GM12891 (cell line): ENCODE measurements around the gene FANCE.

Experiments used
- DNase-seq: peaks from one replicate; pipeline ENCODE4 v3.0.0; 2011; ENCODE audit warnings: low spot score; ENCODE audit not compliant: insufficient read length
- FAIRE-seq: peaks from 2 replicates; lab custom pipeline; 2011; peaks lifted over from hg19 to GRCh38; lab: Jason Lieb, UNC
- PAX5 ChIP-seq: IDR thresholded peaks from 2 replicates; pipeline ENCODE4 v1.6.1; 2011; ENCODE audit warnings: low read length, moderate library complexity, mild to moderate bottlenecking; ENCODE audit not compliant: insufficient read depth, severe bottlenecking
- POLR2A ChIP-seq: IDR thresholded peaks from 2 replicates; pipeline ENCODE4 v1.6.1; 2011; ENCODE audit warnings: low read depth, low read length, control low read depth
- POLR2AphosphoS5 ChIP-seq: IDR thresholded peaks from 2 replicates; pipeline ENCODE4 v1.6.1; 2011; ENCODE audit warnings: low read depth, low read length, control low read depth
- POU2F2 ChIP-seq: IDR thresholded peaks from 2 replicates; pipeline ENCODE4 v1.6.1; 2011; ENCODE audit warnings: low read depth, mild to moderate bottlenecking, control low read depth, low read length, moderate library complexity
- SPI1 ChIP-seq: IDR thresholded peaks from 2 replicates; pipeline ENCODE4 v1.6.1; 2011; ENCODE audit warnings: low read depth, low read length, control low read depth
- TAF1 ChIP-seq: IDR thresholded peaks from 2 replicates; pipeline ENCODE4 v1.6.1; 2011; ENCODE audit warnings: low read depth, low read length, control low read depth

The FANCE gene

DNA sequence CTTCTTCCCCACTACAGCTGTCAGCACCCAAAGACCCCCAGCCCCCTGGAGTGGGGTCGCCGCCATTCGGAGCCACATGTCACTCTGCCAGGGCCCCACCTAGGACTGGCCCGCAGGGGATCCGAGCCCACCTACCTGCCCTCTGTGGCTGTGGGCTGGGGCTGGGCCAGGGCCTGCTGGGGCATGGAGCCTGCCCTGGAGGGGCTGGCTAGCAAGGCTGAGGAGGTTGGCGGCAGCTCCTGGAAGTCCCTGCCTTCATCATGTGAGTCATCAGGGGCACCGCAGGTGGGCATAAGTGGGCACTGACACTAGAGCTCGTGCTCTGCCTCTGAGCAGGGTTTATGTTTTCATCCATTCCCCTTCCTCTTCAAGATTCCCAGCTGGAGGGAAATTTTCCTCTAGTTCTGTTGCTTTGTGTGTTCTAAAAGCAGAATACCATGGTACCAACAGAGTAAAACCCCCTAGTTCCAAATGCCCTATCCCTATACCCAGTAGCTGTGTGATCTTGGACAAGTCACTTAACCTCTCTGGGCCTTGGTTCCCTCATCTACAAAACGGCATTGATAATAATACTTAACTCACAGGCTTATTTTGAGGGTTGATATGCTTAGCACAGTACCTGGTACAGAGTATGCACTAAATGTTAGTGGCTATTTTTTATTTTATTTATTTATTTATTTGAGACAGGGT lies 8.7 kb upstream of the FANCE start:
- TF ChIP-seq TAF1 = no peak
- TF ChIP-seq POU2F2 = no peak
- no peak for TF ChIP-seq POLR2AphosphoS5
- TF ChIP-seq SPI1 = no peak
- TF ChIP-seq POLR2A = no peak
- no peak for TF ChIP-seq PAX5
- FAIRE-seq (no peak), DNase-seq (no peak)

DNA sequence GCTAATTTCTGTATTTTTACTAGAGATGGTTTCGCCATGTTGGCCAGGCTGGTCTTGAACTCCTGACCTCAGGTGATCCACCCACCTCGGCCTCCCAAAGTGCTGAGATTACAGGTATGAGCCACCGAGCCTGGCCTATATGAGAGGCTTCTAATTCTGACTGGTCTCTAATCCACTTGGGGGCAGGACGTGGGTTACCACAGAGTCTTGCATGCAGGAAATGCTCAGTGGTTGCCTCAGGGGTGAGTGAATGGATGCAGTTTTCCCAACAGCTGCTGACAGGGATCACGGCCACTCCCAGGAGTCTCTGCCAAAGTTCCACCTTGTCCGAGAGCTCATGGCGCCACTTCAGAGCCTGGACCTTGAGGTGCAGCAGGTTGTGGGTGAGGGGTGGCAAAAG lies 6.4 kb upstream of the FANCE start:
- no peak for DNase-seq
- FAIRE-seq = no peak
- TF ChIP-seq POU2F2 (no peak), TAF1 (no peak), SPI1 (no peak), POLR2A (no peak), POLR2AphosphoS5 (no peak), PAX5 (no peak)

DNA sequence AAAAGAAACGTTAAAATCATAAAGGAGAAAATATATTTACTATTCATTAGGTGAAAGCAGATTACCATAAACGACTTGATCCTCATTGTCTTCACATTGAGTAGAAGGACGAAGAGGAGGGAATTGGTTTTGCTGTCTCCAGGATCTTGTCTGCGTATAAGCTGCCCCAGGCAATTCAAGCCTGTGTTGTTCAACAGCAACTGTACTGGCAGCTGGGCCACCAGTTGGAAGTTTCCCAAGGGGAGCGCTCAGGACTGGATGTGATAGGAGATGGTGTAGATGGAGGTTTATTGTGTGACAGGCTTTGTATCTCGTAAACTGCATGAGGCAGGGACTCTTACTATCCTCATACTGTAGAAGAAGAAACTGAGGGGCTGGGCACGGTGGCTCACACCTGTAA lies 3.9 kb upstream of the FANCE start:
- DNase-seq (no peak), FAIRE-seq (no peak)
- TF ChIP-seq PAX5 = no peak
- TF ChIP-seq SPI1 = no peak
- TF ChIP-seq TAF1 = no peak
- TF ChIP-seq POLR2AphosphoS5 = no peak
- no peak for TF ChIP-seq POU2F2
- TF ChIP-seq POLR2A = no peak

DNA sequence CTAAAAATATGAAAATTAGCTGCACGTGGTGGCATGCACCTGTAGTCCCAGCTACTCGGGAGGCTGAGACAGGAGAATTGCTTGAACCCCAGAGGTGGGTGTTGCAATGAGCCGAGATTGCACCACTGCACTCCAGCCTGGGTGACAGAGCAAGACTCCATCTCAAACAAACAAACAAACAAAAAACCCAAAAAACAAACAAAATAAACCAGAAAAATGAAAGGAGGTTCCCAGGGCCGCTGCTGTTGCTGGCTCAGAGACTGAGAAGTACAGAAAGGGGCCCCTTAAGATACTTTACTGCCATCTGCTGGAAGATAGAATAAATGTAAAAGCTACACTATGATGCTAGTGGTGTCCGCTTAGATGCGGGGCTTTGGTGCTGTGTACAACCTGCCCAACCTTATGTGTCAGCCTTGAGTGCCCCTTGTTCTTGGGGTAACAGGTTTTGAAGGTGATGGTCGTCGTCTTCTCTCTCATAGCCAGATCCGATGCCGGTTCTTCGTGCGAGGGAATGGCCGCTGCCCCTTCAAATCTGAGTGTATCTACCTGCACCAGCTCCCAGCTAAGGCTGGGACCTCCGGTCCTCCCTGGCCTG lies 2.8 kb upstream of the FANCE start:
- peak; percentile 40 for FAIRE-seq
- no peak for TF ChIP-seq POLR2AphosphoS5
- no peak for TF ChIP-seq TAF1
- TF ChIP-seq POLR2A = no peak
- TF ChIP-seq POU2F2 = no peak
- no peak for TF ChIP-seq PAX5
- TF ChIP-seq SPI1 = no peak

DNA sequence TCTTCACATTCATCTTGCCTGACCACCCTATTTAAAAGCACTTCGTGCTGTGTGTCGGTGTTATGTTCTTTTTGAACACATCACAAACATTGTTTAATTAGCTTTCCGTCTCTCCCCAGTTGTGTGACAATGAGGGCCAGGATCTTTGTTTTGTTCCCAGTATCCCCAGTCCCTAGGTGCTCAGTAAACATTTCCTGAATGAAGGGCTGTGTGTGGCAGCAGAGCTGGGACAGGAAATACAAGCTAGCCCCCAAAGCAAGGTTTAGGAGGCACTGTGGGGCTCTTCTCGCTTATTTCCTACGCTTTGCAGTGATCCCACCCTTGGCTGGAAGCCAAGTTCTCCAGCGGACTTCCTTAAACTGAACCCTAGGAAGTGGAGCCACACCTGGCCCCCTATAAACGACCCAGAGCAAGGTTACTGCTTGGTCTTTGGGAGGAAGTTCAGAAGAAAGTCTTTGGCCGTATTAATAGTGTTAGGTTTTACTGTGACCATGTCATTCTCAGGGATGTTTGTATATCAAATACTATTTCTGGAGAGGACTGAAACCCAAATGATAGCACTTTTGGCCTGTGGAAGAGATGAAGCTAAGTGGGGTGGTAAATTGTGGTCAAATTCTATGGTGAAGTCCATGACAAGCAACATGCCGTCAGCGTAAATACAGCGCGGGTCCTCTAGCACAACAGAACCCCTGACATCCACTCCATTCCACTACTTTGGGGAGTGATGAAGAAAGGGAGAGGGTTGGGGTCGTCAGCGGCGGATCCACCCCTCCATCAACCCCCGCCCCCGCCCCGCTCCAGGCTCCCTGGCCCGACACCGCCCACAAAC lies 570 bp upstream of the FANCE start:
- TF ChIP-seq TAF1 (no peak), SPI1 (no peak)
- no peak for FAIRE-seq
- DNase-seq = no peak

More for the DNA sequence above, 2.8 kb upstream of the FANCE start:
- peak; percentile 73 for DNase-seq

DNA sequence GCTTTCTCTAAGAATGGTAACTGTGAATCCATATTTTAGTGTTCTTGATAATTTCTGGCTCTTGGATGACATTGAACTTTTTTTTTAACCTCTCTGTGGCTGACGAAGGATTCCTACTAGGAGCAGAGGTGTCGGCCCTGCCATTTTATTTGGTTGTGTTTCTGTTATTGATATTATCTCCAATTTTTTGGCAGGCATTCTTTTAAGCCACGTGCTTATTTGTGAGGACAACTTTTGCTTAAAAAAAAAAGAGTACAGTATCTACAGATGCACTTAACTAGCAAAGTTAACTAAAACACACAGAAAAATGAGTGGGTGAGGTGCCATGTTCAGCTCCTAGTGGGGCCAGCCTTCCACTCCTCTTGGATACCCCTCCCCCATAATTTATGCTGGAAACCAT lies 1.1 kb downstream of the FANCE start:
- FAIRE-seq (no peak), DNase-seq (no peak)
- TF ChIP-seq SPI1 = no peak

DNA sequence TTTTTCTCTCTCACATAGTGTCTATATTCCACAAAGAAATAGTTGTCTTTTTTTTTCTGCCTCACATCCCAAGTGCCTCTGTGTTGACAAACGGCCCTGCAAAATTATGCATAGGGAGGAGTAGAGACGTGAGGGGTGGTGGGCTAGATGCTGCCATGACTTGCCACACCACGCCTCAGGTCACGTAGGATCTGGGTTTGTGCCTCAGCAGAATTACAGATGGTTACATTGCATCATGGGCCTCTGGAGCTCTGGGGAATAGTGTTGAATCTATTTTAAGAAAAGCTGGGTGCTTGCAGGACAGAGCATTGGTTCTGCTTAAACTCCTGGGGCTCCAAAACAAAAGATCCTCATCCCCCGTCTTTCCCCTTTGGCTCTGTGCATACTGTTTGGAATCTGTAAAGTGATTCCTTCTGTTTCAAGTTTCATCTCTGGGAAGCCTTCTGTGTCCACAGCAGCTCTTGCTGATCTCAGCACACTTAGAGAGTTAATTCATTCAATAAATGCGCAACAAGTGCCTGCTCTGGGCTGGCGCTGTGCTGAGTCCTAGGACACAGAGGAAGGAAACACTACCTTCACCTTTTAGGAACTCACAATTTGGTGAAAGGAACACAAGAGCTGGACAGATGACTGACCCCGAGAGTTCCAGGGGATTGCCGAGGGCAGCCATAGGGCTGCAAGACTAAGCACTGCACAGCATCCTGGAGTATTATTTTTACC lies 2.4 kb downstream of the FANCE start:
- no peak for DNase-seq
- FAIRE-seq = no peak
- TF ChIP-seq PAX5 (no peak), TAF1 (no peak), SPI1 (no peak), POLR2AphosphoS5 (no peak), POLR2A (no peak), POU2F2 (no peak)

DNA sequence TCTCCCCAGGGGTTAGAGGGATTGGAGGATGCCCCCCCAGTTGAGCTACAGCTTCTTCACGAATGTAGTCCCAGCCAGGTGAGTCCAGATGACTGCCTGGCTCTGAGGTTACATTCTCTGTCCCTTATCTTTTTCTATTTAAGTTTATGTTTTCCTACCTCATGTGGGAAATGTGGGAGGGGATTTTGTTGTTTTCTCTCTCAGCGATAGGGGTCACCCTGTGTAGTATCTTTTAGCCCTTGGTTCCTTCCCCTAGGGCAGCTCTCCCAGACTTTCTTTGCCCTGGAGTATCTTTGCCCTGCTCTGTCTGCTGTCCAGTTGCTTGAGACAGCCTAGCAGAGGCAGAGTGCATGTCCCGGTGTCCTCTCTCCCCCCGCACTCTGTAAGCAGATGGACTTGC lies 5.8 kb downstream of the FANCE start:
- no peak for TF ChIP-seq SPI1
- no peak for TF ChIP-seq POLR2AphosphoS5
- no peak for TF ChIP-seq POLR2A
- TF ChIP-seq POU2F2 = no peak
- TF ChIP-seq PAX5 = no peak
- no peak for TF ChIP-seq TAF1
- FAIRE-seq (no peak), DNase-seq (no peak)

DNA sequence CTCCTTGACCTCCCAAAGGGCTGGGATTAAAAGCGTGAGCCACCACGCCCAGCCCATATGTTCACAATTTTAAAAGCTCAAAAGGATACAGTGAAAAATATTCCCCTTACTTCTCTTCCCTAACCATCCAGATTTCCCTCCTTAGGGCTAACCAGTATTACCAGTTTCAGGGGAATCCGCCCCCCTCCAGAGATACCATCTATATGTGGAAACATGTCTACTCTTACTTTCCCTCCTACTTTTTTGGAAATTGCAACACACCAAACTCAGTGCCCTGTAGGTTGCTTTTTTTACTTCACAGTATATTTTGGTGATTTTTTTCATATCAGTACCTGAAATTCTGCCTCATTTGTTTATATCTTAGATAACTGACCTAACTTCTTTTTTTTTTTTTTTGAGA lies 9.1 kb downstream of the FANCE start:
- FAIRE-seq (no peak), DNase-seq (no peak)
- TF ChIP-seq SPI1 = no peak
- no peak for TF ChIP-seq POLR2A
- TF ChIP-seq POLR2AphosphoS5 = no peak
- TF ChIP-seq TAF1 = no peak

DNA sequence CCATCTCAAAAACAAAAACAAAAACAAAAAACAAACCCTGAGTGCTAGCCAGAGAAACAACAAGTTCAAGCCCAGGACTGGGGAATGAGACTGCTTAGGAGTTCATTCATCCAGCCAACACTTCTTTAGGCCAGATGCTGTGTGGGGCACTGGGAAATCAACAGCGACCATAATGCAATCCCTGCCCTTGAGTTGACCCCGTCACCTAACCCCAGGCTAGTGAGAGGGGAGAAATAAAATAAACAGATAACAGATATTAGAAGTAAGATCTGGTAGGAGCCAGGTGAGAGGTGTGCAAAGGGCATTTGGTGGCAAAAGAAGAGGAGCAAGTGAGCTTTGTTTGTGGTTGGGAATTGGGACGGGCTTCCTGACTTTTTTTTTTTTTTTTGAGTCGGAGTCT lies 11.2 kb downstream of the FANCE start:
- FAIRE-seq = no peak
- TF ChIP-seq PAX5 = no peak
- TF ChIP-seq POU2F2 = no peak
- TF ChIP-seq POLR2AphosphoS5 = no peak
- no peak for TF ChIP-seq SPI1
- TF ChIP-seq POLR2A = no peak
- TF ChIP-seq TAF1 = no peak
- no peak for DNase-seq
